Hematopoietic multipotent progenitor cell treated with erythropoietin and hydrocortisone succinate and interleukin-3 and kit ligand, for 8 days (in vitro differentiated cells): ENCODE results near the gene SORCS1.

Source experiments
- DNase-seq: peaks from one replicate; pipeline ENCODE4 v3.0.0-alpha.2; 2015

The SORCS1 gene

GRCh38 chr10:106567629-106568028 lies 596.9 kb downstream of the SORCS1 start:
- no peak for DNase-seq

GRCh38 chr10:106566873-106567272 lies 597.6 kb downstream of the SORCS1 start:
- no peak for DNase-seq

GRCh38 chr10:106565546-106565945 lies 599.0 kb downstream of the SORCS1 start:
- no peak for DNase-seq

GRCh38 chr10:106563384-106563783 lies 601.1 kb downstream of the SORCS1 start:
- DNase-seq = no peak

GRCh38 chr10:106560925-106561640 lies 603.4 kb downstream of the SORCS1 start:
- DNase-seq = no peak

- no peak for DNase-seq
These were observed 605.1 kb downstream of the SORCS1 start for GRCh38 chr10:106559442-106559841.

- DNase-seq = no peak
These were observed 606.4 kb downstream of the SORCS1 start for GRCh38 chr10:106557951-106558733.

- DNase-seq = no peak
These were observed 607.5 kb downstream of the SORCS1 start for GRCh38 chr10:106557053-106557452.

- DNase-seq = no peak
These were observed 608.9 kb downstream of the SORCS1 start for GRCh38 chr10:106555599-106555998.

- DNase-seq = no peak
These were observed 612.9 kb downstream of the SORCS1 start for GRCh38 chr10:106551501-106552062.

GRCh38 chr10:106548832-106549231 lies 615.7 kb downstream of the SORCS1 start:
- DNase-seq = no peak

GRCh38 chr10:106547047-106547635 lies 617.4 kb downstream of the SORCS1 start:
- no peak for DNase-seq

- DNase-seq = no peak
These were observed 622.0 kb downstream of the SORCS1 start for GRCh38 chr10:106542461-106542860.

GRCh38 chr10:106540645-106541044 lies 623.9 kb downstream of the SORCS1 start:
- no peak for DNase-seq

- no peak for DNase-seq
These were observed 626.6 kb downstream of the SORCS1 start for GRCh38 chr10:106537866-106538265.

- DNase-seq = no peak
These were observed 629.1 kb downstream of the SORCS1 start for GRCh38 chr10:106535304-106535953.

GRCh38 chr10:106534441-106534840 lies 630.1 kb downstream of the SORCS1 start:
- DNase-seq = no peak

GRCh38 chr10:106528702-106529101 lies 635.8 kb downstream of the SORCS1 start:
- DNase-seq = no peak

GRCh38 chr10:106525835-106526234 lies 638.7 kb downstream of the SORCS1 start:
- DNase-seq = no peak
